GM19452 (cell line): ENCODE results near the gene BFSP1.
A peak's percentile ranks its signal among the peaks of the same experiment; 100 is the strongest.

Source experiments
- ATAC-seq: cut with Tn5 transposase; IDR thresholded peaks from one replicate; pipeline ENCODE4 v1.9.1; 2021; ENCODE audit not compliant: unreplicated experiment

Gene BFSP1

DNA sequence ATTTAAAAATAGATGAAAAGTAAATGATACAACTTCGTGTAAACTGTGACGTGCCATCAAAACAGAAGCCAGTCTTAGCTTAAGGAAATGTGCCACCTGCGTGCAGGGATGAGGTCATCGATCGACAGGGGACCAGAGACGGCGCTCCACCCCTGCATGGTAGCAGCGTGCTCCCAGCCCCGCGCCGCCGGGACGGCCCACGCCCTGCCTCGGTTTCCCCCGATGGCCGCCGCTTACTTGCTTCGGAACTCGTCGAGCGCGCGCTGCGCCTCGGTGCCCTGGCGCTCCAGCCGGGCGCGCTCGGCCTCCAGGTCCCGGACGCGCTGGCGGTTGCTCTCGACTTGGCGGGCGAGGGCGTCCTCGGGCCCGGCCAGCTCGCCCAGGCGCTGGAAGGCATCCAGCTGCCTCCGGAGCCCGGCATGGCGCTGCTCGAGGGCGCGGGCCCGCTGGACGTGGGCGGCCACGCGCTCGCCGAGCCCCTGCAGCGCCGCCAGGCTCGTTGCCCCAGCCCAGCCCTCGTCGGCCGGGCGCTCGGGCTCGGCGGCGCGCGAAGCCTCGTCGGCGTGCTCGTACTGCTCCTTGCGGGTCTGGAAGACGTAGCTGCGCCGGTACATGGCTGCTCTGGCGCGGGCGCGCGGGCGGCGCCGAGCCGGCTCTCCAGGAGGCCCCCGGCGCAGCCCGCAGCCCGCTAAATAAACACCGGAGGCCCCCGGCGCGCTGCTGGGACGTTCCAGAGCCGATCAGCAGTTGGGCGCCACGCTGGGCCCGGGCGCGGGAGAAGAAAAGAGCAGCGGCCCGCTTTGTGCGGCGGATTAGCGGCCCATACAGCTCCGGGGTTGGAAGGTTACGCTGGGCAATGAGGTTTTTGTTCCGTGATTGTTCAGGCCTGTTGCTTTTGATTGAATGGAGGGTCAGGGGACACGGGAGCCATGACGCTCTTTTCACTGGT, at the start of gene BFSP1:
Gene BFSP1, minus strand, starts transcription at position 664 of the 949 bp plus-strand sequence. Its CDS starts 50 bp downstream, at position 614.
- no peak for ATAC-seq

DNA sequence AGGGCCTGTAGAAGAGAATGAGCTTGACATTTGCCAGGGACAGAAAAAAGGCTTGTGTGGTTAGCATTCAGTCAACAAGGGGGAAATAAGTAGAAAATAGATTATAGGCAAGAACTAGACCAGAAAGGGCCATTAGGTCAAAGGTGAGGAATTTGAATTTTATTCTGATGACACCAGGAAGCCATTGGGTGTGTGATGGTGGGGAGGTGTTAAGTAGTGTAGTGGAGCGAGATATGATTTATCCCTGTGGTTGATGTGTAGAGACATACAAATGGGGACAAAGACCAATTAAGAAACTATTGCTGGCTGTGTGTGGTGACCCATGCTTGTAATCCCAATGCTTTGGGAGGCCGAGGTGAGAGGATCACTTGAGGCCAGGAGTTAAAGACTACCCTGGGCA, 49.7 kb upstream of the BFSP1 start:
- ATAC-seq, result no peak

DNA sequence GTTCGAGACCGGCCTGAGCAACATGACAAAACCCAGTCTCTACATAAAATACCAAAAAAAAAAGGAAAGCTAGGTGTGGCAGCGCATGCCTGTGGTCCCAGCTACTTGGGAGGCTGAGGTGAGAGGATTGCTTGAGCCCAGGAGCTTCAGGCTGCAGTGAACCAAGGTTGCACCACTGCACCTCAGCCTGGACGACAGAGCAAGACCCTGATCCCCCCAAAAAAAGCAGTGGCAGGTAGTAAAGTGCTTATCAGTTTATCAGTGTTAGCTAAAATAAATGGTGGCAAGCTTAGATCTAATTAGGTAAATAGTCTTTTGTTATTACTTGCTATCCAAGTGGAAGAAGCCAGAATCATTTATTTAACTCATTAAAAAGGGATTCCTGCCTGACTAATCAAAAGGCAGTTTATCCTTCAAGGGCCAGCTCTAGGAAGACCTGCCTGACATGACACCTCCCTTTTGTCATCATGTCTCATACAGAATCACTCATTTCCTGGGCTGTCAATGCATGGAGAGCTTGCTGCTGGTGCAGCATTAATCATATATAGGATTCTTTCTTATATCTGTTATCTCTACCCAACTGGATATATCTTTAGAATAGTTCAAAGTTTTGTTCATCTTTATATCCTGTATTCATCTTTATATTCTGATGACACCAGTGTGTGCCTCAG, 48.3 kb upstream of the BFSP1 start:
- ATAC-seq, result no peak

DNA sequence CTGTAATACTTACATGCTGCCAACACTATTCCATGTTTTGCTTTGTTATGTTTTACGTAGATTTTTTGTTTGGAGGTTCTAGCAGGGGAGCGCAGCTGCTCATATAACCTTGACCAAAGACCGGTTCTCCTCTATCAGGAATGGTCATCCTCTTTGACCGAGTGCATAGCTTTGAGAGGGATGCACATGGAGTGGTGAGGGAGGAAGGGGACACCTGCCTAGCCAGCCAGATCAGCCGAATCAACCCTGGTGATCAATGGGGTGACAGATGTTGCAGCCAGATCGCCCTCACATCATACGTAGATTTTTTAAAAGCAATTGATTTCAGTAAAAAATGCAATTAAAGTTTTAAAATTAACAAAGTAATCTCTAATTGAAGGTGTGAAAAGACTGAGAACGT, 45.0 kb upstream of the BFSP1 start:
- no peak for ATAC-seq

DNA sequence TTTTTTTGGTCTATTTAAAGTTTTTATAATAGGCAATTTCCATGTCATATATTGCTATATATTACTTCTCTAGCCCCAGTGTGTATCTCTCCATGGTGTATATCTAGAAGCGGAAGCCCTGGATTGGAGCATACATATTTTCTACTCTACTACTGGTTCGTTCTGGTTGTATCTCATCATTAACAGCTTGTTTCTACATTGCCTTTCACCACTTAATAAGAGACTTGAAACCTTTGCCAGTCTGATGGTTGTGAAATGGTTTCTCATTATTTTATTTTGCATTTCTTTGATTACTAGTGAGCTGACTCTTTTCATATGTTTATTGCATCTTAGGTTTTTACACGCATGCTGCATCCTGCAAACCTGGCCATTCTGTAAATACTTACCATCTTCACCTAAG, 42.3 kb upstream of the BFSP1 start:
- ATAC-seq, result no peak

DNA sequence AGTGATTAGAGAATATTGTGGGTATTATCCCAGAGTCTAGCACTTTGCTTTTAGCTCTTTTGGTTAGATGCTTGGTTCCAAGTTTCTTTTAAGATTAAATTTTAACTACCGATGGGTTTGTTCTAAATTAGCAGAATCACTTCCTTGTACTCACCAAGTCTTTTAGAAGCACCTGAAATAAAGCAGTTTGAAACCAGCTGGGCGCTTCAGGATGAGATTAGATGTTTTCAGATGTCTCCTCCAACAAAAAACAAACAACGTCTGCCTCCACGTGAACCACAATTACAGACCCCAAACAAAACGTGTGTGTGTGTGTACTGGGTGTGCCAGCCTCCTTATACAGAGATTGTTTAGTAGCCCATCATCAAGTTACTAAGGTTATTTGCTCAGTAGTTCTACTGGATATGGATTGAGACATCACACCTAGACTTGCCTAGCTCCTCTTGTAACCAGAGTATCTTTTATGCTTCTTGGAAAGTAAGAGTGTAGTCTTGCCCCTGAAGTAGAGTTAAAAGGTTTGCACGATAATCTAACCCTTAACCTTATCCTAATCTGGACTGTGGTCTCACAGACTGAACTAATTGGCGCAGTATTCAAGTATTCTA, 41.0 kb upstream of the BFSP1 start:
- no peak for ATAC-seq

DNA sequence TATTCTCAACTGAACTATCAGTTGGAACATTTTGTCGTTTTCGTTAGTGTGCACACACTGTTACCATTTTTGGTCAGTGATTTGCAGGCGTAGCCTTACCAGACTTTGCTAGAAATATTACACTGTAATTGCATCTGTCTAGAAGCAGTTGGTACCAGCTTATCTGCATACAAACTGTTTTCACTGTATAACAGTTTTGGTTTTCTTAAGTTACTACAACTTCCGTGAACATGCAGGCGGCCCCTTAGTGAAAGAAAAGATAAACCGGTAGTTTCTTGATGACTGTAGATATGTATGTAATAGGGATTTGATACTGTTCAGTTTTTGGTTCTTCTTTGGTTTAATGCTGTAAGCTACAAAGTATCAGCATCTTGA, 40.0 kb upstream of the BFSP1 start:
- ATAC-seq, result no peak

DNA sequence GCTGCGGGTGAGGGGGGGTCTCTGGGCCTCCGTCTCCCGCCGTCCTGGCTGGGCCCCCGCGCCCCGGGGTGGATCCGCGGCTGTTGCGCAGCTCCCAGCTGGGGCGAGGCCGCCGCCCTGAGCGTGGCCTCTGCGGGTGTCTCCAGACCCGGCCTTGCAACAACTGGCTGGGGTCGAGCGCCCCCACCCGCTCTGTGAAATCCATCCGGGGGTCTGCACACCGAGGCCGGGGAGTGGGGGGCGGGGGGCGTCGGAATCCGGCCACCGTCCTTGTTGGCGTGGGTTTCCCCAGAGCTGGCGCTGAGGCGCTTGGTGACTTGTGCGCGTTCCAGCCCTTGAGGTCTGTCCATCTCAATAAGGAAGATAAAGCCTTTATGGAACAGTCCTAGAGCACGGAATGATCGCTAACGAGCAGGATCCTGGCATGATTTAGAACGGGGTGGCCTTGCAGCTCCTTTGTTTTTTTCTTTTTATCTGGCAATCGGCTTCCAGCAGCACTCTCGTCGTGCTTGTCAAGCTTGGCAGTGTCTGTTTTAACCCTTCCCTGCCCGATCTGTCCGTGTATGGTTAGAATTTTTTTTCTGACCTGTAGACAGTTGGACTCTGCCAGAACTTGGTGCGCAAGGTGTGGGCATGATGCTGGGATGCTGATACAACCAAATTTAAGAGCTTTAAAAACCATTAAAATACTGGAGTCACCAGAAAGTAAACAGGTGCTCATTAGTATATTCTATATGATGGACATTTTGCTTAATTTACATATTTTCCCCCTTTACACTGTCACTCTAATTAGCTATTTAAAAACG, 39.4 kb upstream of the BFSP1 start:
- peak; percentile 34 for ATAC-seq

DNA sequence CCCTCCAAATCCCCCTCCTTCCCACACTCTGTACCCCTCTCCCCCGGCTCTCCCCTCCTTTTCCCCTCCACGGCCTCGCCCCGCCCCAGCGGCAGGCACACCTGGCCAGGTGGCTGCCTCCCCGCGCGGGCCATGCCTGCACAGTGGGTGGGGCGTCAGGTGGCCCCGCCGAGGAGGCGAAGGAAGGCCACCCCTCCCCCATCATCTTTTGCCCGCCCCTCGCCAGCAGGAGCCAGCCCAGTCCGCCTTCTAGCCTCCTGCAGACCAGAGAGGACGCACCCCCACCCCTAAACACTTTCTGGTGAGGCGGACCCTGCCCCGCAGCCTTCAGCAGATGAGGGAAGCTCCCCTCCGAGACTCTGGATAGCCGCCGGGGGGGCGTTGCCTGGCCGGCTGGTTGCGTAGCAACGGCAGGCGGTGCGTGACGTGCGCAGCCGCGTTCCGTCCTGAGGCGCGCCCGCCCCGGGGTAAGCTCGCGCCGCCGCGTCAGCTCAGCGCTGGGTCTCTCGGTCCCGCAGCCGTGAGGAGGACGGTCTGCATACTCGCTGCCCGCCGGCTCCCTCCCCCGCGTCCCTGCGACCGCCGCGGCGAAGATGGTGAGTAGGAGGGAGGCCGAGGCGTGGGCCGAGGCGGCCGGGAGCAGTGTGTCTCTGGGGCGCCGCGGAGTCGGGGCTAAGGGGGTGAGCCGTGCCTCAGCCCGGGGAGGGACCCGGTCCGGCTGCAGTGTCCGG, 38.6 kb upstream of the BFSP1 start, which contains the start of gene DSTN:
Gene DSTN, plus strand, starts transcription at position 460 of the 731 bp plus-strand sequence. Its CDS starts 134 bp downstream, at position 594.
- ATAC-seq, result peak; percentile 94

DNA sequence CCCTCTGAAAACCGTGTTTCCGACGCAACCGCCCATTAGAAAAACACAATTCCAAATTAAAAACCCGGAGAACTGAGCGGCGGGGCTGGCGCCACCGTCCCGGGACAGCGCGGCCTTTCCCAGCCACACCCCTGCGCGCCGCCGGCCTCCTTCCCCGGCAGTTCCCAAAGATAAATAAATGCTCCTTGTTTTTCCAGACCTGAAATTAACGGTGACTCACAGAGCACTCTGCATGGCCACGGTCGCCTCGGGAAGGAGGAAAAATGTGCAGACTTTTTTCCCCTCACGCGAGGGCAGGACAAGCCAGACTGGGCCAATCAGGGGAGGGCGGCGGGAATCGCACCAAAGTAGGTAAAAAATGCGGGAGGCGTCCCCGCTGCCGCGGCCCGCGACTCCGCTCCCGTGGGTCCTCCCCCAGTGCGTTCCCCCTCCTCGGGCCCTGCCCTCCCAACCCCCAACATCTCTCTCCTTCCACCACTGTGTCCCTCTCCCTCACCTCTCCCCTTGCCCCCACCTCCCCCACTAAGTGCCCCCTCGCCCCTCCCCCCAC, 37.9 kb upstream of the BFSP1 start:
- ATAC-seq, result no peak

DNA sequence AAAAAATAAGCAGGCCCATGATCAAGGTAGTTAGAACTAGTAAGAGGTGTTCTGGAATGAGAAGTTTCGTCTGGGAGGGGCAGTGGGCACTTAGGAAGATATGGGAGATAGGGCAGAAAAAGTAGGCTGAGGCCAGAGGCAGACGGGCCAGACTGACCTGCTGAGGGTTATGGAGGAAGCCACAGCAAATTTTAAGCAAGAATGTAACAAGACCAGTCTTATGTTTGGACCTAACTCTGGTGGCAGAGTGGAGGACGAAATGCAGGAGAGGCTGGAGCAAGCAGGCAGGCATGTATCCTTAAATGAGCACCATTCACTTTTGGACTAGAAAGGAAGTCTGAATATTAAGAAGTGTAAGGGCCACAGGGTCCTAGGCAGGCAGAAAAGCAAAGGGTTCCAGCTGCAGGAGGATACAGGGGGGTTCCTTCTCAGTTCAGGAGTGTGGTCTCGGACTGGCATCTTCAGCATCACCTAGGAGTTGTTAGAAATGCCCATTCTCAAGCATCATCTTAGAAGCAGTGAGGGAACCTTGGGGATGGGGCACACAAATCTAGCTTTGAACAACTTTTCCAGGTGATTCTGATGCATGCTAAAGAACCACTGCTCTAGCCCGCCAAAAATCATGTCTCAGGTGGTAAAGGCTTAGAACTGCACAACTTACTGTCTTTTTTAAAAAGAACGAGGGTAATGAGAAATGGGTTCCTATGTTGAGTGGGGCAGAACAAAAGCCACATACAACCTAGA, 37.0 kb upstream of the BFSP1 start:
- ATAC-seq, result no peak

DNA sequence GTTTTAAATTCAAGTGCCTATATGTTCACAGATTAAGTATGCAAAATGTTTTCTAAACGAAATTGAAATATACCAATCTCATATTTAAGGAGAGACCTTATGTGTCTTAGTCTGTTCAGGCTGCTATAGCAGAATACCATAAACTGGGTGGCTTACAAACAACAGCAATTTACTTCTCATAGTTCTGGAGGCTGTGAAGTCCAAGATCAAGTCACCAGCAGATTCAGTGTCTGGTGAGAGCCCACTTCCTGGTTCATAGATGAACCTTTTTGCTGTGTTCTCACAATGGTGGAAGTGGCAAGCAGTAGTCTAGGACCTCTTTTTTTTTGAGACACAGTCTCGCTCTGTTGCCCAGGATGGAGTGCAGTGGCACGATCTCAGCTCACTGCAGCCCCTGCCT, 35.2 kb upstream of the BFSP1 start:
- no peak for ATAC-seq

DNA sequence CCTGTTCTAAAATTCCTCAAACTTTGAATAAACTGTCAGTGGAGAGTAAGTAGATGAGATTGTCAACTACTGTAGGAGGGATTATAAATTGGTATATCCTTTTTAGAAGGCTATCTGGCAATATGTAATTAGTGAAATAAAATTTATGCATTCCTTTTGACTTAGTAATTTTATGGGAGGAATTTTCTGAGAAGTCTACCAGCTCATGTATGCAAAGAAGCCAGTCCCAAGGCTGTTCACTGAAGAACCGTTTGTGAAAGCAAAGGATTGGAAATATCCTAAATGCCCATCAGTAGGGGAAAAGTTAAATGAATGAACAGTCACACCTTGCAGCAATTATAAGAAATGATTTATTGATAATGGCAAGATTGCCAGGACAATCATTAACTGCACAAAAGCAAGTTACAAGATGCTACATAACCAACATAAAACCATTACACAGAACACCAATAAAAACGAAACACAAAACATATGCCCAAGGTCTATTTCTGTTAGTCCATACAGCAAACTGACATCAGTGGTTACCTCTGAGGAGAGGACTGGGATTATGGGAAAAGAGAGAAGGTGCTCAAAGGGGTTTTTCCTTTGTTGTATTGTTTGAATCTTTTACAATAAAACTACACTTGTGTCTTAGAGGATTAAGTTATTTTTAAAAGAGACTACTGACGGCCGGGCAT, 34.1 kb upstream of the BFSP1 start:
- no peak for ATAC-seq

DNA sequence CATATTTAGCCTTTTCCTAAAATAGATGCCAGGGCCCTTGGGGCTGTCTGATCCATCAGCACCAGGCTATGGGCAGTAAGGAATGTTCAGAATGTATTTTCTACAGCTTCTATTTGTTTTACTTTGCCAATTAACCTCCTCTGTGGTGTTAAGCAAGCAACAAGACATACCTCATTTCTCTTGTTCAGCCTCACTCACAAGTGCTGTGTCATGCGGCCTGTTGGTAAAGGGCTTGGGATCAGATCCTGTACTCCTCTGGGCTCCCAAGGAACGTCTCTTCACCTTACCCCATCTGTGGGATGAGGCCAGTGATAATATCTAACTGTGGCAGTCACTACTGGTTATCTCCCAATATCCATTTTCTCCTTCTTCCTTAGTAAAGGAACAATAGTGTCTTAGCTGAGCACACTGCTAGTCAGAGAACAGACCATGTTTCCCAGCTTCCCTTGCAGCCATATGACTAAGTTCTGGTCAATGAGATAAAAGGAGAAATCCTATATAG, 31.7 kb upstream of the BFSP1 start:
- ATAC-seq, result no peak

DNA sequence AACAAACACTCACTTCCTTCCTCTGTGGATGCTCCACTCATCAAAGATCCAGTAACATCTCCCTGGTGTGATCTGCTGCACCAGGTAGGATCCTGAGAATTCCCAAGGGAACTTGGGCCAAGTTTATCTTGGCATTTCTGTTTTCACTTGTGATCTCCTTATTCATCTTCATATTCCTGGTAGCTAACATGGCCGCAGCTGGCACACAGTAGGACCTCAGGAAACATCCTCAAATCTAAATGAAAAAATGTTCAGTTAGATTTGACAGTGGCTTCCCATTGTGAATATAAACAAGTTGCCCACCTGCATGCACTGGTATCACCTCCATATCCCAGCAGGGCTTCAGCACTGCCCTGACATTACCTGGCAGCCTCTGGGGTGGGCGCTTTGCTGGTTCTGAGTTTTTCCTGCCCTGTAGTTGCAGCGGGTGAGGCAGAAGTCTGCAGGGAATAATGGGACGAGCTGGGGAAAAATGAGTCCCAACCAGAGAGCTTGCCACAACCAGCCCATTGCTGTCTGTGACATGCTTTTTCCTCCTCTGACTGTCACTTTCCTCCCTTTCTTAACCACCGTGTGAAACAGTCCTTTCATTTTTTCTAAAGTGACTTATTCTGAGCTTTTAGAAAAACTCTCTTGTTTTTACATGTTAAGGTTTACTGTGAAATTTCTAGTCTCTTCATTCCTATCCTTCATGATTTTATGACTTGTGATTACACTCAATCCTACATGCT, 29.3 kb upstream of the BFSP1 start:
- ATAC-seq, result no peak

DNA sequence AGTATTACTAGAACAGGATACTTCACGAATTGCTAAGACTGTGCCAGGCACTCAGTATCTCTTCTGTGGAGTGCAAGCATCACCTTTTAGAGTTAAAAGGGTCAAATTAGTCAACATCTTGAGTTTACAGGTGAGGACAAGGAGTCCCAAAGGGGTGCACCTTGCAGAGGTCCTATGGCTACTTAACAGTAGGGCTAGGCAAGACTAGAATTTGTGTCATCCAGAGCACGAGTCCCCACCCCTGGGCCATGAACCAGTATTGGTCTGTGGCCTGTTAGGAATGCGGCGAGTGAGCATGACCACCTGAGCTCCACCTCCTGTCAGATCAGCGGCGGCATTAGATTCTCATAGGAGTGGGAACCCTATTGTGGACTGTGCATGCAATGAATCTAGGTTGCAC, 28.2 kb upstream of the BFSP1 start:
- ATAC-seq, result no peak

DNA sequence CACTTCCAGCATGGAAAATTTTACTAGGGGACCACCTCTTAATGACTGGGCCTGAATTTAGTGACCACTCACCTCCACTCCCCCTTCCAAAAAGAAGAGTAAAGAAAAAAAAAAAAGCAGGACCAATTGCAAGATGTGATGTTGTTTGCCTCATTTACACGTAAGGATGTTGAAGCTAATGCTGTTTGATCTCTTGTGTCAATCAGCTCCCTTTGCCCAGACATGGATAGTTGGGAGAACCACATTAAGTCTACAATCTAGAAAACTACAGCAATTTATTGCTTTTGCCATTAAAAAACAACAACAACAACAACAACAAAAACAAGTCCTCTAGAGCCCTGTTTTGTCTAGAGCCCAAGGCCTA, 27.7 kb upstream of the BFSP1 start:
- no peak for ATAC-seq
